Measurements from ENCODE around the gene TXNDC8.

Gene TXNDC8

GRCh38 chr9:110278080-110278707 is 59.5 kb downstream of the TXNDC8 start:
- DNase-seq (ENCODE audit: low spot score) = no peak

- no peak for DNase-seq (ENCODE audit: low spot score)
These were observed 60.9 kb downstream of the TXNDC8 start for GRCh38 chr9:110276781-110277180.

- DNase-seq (ENCODE audit: low spot score) = no peak
These were observed 67.3 kb downstream of the TXNDC8 start for GRCh38 chr9:110270211-110270995.

- no peak for DNase-seq (ENCODE audit: low spot score)
These were observed 70.9 kb downstream of the TXNDC8 start for GRCh38 chr9:110266795-110267194.

GRCh38 chr9:110261632-110262031 is 76.0 kb downstream of the TXNDC8 start:
- DNase-seq (ENCODE audit: low spot score) = no peak

GRCh38 chr9:110260911-110261310 is 76.8 kb downstream of the TXNDC8 start:
- no peak for DNase-seq (ENCODE audit: low spot score)

GRCh38 chr9:110259566-110259965 is 78.1 kb downstream of the TXNDC8 start:
- no peak for DNase-seq (ENCODE audit: low spot score)

- DNase-seq (ENCODE audit: low spot score) = no peak
These were observed 79.0 kb downstream of the TXNDC8 start for GRCh38 chr9:110258690-110259091.

GRCh38 chr9:110257956-110258355 is 79.7 kb downstream of the TXNDC8 start:
- DNase-seq (ENCODE audit: low spot score) = no peak

- DNase-seq (ENCODE audit: low spot score) = peak; percentile 7
These were observed 80.4 kb downstream of the TXNDC8 start for GRCh38 chr9:110257097-110257841.

- DNase-seq (ENCODE audit: low spot score) = peak; percentile 80
These were observed 81.1 kb downstream of the TXNDC8 start, which contains the start of gene TXN for GRCh38 chr9:110256380-110257096. TSS of gene TXN (minus strand) at chr9:110256507. CDS start at chr9:110256435, 72 bp downstream.

- DNase-seq (ENCODE audit: low spot score) = peak; percentile 20
These were observed 81.9 kb downstream of the TXNDC8 start for GRCh38 chr9:110255463-110256379.

- DNase-seq (ENCODE audit: low spot score) = peak; percentile 9
These were observed 82.6 kb downstream of the TXNDC8 start for GRCh38 chr9:110255034-110255462.

GRCh38 chr9:110254500-110254899 is 83.2 kb downstream of the TXNDC8 start:
- no peak for DNase-seq (ENCODE audit: low spot score)
